HepG2 (cell line): ENCODE measurements around the gene GP1BA. TPM values are rescaled to one million over a fixed set of nuclear protein-coding genes. Genes with fewer than 3 reads are reported as not detected.

ENCODE experiments used
- IKZF1 ChIP-seq: fragments of 450-650 bp; IDR thresholded peaks from 2 replicates; pipeline ENCODE4 v1.7.1; 2016
- JUND ChIP-seq: sonication (generic); formaldehyde crosslinking; IDR thresholded peaks from 2 replicates; pipeline ENCODE4 v1.8.0; 2022; ENCODE audit warnings: mild to moderate bottlenecking, missing genetic modification reagents
- NCOA2 ChIP-seq: sonication (generic); formaldehyde crosslinking; IDR thresholded peaks from 2 replicates; pipeline ENCODE4 v1.8.0; 2022; ENCODE audit warnings: inconsistent platforms
- PAX8 ChIP-seq: sonication (generic); formaldehyde crosslinking; IDR thresholded peaks from 2 replicates; pipeline ENCODE4 v1.8.0; 2022; ENCODE audit warnings: mild to moderate bottlenecking, missing genetic modification reagents, borderline replicate concordance
- POLR2G ChIP-seq: fragments of 200-400 bp; formaldehyde crosslinking; IDR thresholded peaks from 2 replicates; pipeline ENCODE4 v1.6.1; 2018; ENCODE audit warnings: mild to moderate bottlenecking, low read depth, low read length, moderate library complexity
- SIN3B ChIP-seq: fragments of 150-350 bp; IDR thresholded peaks from 2 replicates; pipeline ENCODE4 v1.6.1; 2014; ENCODE audit warnings: low read length
- ZNF143 ChIP-seq: sonication (generic); formaldehyde crosslinking; IDR thresholded peaks from 2 replicates; pipeline ENCODE4 v1.4.0; 2020; ENCODE audit warnings: missing genetic modification reagents
- ZNF547 ChIP-seq: sonication (generic); formaldehyde crosslinking; IDR thresholded peaks from 2 replicates; pipeline ENCODE4 v1.5.1; 2020; ENCODE audit warnings: mild to moderate bottlenecking, missing genetic modification reagents
- ZNF562 ChIP-seq: sonication (generic); formaldehyde crosslinking; IDR thresholded peaks from 2 replicates; pipeline ENCODE4 v1.8.0; 2022; ENCODE audit warnings: missing genetic modification reagents, borderline replicate concordance
- ZNF607 ChIP-seq: sonication (generic); formaldehyde crosslinking; IDR thresholded peaks from 2 replicates; pipeline ENCODE4 v1.5.1; 2020; ENCODE audit warnings: missing genetic modification reagents, mild to moderate bottlenecking, borderline replicate concordance
- polyA plus RNA-seq, 8 experiments: library from polyadenylated mRNA; depleted of rRNA in 3 of 8; stranded (reverse) in 7 of 8; unstranded in 1 of 8; fragments of >200 nt; fragmentation: Illumina TruSeq in 4 of 8; extraction: Trizol in 4 of 8; gene quantifications; 2 replicates each; pipeline versions ENCODE4 v1.2.1 to v1.2.3, GENCODE V29; 2011 to 2016; ENCODE audit warnings: low read depth in 4 of 8, missing spikeins in 1 of 8, mixed read lengths in 1 of 8; ENCODE audit not compliant: insufficient read depth in 1 of 8
- total RNA-seq, 5 experiments: library from RNA; depleted of rRNA; stranded (reverse); fragments of >200 nt; fragmentation: Illumina TruSeq; extraction: Trizol; gene quantifications; 2 replicates each; pipeline ENCODE4 v1.2.3, GENCODE V29; 2016; ENCODE audit warnings: low read depth in 1 of 5
- TF ChIP-seq, protein P1 (sequence below): sonication (generic); formaldehyde crosslinking; IDR thresholded peaks from 2 replicates; pipeline ENCODE4 v1.4.0; 2020; ENCODE audit warnings: low read depth, mild to moderate bottlenecking, missing genetic modification reagents
- TF ChIP-seq, protein P2 (sequence below), 2 experiments: sonication (generic) in 1 of 2; formaldehyde crosslinking in 1 of 2; IDR thresholded peaks; 2 replicates each; pipeline versions ENCODE4 v1.6.1 to v1.9.0; 2014 to 2022; ENCODE audit warnings: antibody characterized with exemption in 1 of 2, borderline replicate concordance in 1 of 2, inconsistent platforms in 1 of 2, low read depth in 1 of 2, missing genetic modification reagents in 1 of 2

Gene GP1BA
- total and polyA plus RNA-seq, 2 of the 13 experiments (the other 11 are each of a cell fraction or from before 2014, with no cell fraction given): not detected

DNA sequence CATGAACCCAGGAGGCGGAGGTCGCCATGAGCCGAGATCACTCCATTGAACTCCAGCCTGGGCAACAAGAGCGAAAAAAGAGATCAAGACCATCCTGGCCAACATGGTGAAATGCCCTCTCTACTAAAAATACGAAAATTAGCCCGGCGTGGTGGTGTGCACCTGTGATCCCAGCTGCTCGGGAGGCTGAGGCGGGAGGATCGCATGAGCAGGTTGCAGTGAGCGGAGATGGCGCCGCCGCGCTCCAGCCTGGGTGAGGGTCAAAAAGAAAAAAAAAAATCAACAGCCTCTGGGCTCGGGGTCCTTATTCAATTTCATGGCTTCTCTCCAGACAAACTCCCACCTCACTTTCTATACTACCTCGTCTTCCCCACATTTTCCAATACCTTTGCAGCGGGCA, 3.2 kb upstream of the GP1BA start (continued):
- TF ChIP-seq, protein P1, sequence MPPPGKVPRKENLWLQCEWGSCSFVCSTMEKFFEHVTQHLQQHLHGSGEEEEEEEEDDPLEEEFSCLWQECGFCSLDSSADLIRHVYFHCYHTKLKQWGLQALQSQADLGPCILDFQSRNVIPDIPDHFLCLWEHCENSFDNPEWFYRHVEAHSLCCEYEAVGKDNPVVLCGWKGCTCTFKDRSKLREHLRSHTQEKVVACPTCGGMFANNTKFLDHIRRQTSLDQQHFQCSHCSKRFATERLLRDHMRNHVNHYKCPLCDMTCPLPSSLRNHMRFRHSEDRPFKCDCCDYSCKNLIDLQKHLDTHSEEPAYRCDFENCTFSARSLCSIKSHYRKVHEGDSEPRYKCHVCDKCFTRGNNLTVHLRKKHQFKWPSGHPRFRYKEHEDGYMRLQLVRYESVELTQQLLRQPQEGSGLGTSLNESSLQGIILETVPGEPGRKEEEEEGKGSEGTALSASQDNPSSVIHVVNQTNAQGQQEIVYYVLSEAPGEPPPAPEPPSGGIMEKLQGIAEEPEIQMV (CRISPR knock-in tag): no peak
- no peak for TF ChIP-seq NCOA2 (CRISPR knock-in tag)
- TF ChIP-seq SIN3B: no peak
- no peak for TF ChIP-seq ZNF607 (CRISPR knock-in tag)
- no peak for TF ChIP-seq JUND (CRISPR knock-in tag)
- no peak for TF ChIP-seq ZNF143 (CRISPR knock-in tag)
- TF ChIP-seq ZNF562 (CRISPR knock-in tag): no peak
- TF ChIP-seq, protein P2, sequence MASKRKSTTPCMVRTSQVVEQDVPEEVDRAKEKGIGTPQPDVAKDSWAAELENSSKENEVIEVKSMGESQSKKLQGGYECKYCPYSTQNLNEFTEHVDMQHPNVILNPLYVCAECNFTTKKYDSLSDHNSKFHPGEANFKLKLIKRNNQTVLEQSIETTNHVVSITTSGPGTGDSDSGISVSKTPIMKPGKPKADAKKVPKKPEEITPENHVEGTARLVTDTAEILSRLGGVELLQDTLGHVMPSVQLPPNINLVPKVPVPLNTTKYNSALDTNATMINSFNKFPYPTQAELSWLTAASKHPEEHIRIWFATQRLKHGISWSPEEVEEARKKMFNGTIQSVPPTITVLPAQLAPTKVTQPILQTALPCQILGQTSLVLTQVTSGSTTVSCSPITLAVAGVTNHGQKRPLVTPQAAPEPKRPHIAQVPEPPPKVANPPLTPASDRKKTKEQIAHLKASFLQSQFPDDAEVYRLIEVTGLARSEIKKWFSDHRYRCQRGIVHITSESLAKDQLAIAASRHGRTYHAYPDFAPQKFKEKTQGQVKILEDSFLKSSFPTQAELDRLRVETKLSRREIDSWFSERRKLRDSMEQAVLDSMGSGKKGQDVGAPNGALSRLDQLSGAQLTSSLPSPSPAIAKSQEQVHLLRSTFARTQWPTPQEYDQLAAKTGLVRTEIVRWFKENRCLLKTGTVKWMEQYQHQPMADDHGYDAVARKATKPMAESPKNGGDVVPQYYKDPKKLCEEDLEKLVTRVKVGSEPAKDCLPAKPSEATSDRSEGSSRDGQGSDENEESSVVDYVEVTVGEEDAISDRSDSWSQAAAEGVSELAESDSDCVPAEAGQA (IDR thresholded peaks at IDR 0.05; ENCODE audit: low read depth): no peak
- TF ChIP-seq, protein P2 (CRISPR knock-in tag; IDR thresholded peaks at IDR 0.05; ENCODE audit: borderline replicate concordance): no peak
- TF ChIP-seq IKZF1: no peak
- TF ChIP-seq POLR2G: no peak
- TF ChIP-seq PAX8: no peak
- TF ChIP-seq ZNF547 (CRISPR knock-in tag): no peak
